HFFc6 (cell line): ENCODE measurements around the gene DSG2. TPM values are rescaled to one million over a fixed set of nuclear protein-coding genes. Genes with fewer than 3 reads are reported as not detected.

Experiments used
- DNase-seq: peaks from one replicate; pipeline ENCODE4 v3.0.0-alpha.2; 2018
- H3K27ac Mint-ChIP-seq: 2 replicates; pipeline ENCODE4 v1.8.0; 2020; ENCODE audit warnings: mild to moderate bottlenecking, mixed read lengths
- H3K27me3 Mint-ChIP-seq: 2 replicates; pipeline ENCODE4 v1.8.0; 2021; ENCODE audit warnings: mild to moderate bottlenecking, moderate library complexity, mixed read lengths; ENCODE audit not compliant: insufficient read depth
- H3K36me3 Mint-ChIP-seq: 2 replicates; pipeline ENCODE4 v1.8.0; 2021; ENCODE audit warnings: low read depth, mixed read lengths
- H3K4me1 Mint-ChIP-seq: 2 replicates; pipeline ENCODE4 v1.8.0; 2020; ENCODE audit warnings: low read depth, mixed read lengths
- H3K4me3 Mint-ChIP-seq: 2 replicates; pipeline ENCODE4 v1.8.0; 2020; ENCODE audit warnings: mild to moderate bottlenecking, moderate library complexity, mixed read lengths
- H3K9me3 Mint-ChIP-seq: 2 replicates; pipeline ENCODE4 v1.8.0; 2020; ENCODE audit warnings: mild to moderate bottlenecking, mixed read lengths
- CTCF ChIP-seq: fragments of 200-600 bp; sonication (generic); IDR thresholded peaks from 2 replicates; pipeline ENCODE4 v1.5.0; 2021; ENCODE audit warnings: antibody characterized with exemption, mild to moderate bottlenecking
- total RNA-seq, 6 experiments: library from RNA; stranded (reverse); fragmentation: NEBNext Ultra II Directional; extraction: Animal tissue kit (Norgen Biotek cat#: 25700); gene quantifications; 2 replicates in 1 of 6; 3 replicates in 5 of 6; pipeline ENCODE4 v1.2.3, GENCODE V29; 2021

The DSG2 gene
- total RNA-seq, 6 experiments from 2014 or later = not detected

- H3K27ac Mint-ChIP-seq = no peak overlapping the region
- no peaks in the 10 kb centered on the region for H3K27me3 Mint-ChIP-seq
- H3K9me3 Mint-ChIP-seq = peaks cover 9% of the 10 kb centered on the region; the same call in 1 of the 2 replicates
- H3K4me3 Mint-ChIP-seq = no peak overlapping the region
- no peak for DNase-seq
- no peaks in the 10 kb centered on the region for H3K36me3 Mint-ChIP-seq
- H3K4me1 Mint-ChIP-seq = no peaks in the 10 kb centered on the region
- no peak for TF ChIP-seq CTCF
These were observed 67.4 kb downstream of the DSG2 start for GRCh38 chr18:31565345-31565744.

GRCh38 chr18:31565782-31566512 lies 68.0 kb downstream of the DSG2 start:
- no peaks in the 10 kb centered on the region for H3K4me1 Mint-ChIP-seq
- no peaks in the 10 kb centered on the region for H3K36me3 Mint-ChIP-seq
- H3K27me3 Mint-ChIP-seq = no peaks in the 10 kb centered on the region; the same call in 1 of the 2 replicates
- peaks cover 11% of the 10 kb centered on the region; the same call in 1 of the 2 replicates for H3K9me3 Mint-ChIP-seq
- DNase-seq = no peak
- no peak for TF ChIP-seq CTCF
- H3K4me3 Mint-ChIP-seq = no peak overlapping the region
- H3K27ac Mint-ChIP-seq = no peak overlapping the region

GRCh38 chr18:31566576-31567306 lies 68.8 kb downstream of the DSG2 start:
- no peaks in the 10 kb centered on the region for H3K36me3 Mint-ChIP-seq
- no peak for DNase-seq

GRCh38 chr18:31572368-31572767 lies 74.4 kb downstream of the DSG2 start:
- no peak overlapping the region for H3K4me3 Mint-ChIP-seq
- H3K27me3 Mint-ChIP-seq = no peaks in the 10 kb centered on the region; the same call in 1 of the 2 replicates
- H3K4me1 Mint-ChIP-seq = no peaks in the 10 kb centered on the region

More at GRCh38 chr18:31566576-31567306, 68.8 kb downstream of the DSG2 start:
- Mint-ChIP-seq H3K4me3 (no peak overlapping the region), H3K9me3 (peaks cover 15% of the 10 kb centered on the region; the same call in 1 of the 2 replicates), H3K27me3 (no peaks in the 10 kb centered on the region; the same call in 1 of the 2 replicates), H3K27ac (no peak overlapping the region), H3K4me1 (no peaks in the 10 kb centered on the region)
- no peak for TF ChIP-seq CTCF

GRCh38 chr18:31573051-31573450 lies 75.1 kb downstream of the DSG2 start:
- Mint-ChIP-seq H3K9me3 (peaks cover 36% of the 10 kb centered on the region), H3K4me3 (no peak overlapping the region), H3K4me1 (no peaks in the 10 kb centered on the region), H3K27ac (no peak overlapping the region), H3K36me3 (no peaks in the 10 kb centered on the region), H3K27me3 (no peaks in the 10 kb centered on the region; the same call in 1 of the 2 replicates)
- DNase-seq = no peak
- TF ChIP-seq CTCF = no peak

More at GRCh38 chr18:31572368-31572767, 74.4 kb downstream of the DSG2 start:
- Mint-ChIP-seq H3K27ac (no peak overlapping the region), H3K36me3 (no peaks in the 10 kb centered on the region), H3K9me3 (peaks cover 31% of the 10 kb centered on the region)
- no peak for DNase-seq
- no peak for TF ChIP-seq CTCF
